GM12801 (cell line): ENCODE measurements around the gene SUGCT.

Source experiments
- CTCF ChIP-seq: IDR thresholded peaks from one replicate; pipeline ENCODE4 v1.5.1; 2011; ENCODE audit warnings: control low read depth; ENCODE audit not compliant: insufficient read length; ENCODE audit errors: extremely low read depth

SUGCT gene

GRCh38 chr7:40717242-40717641 is 582.4 kb downstream of the SUGCT start:
- TF ChIP-seq CTCF, result no peak

- no peak for TF ChIP-seq CTCF
Observed at GRCh38 chr7:40720416-40720815, 585.6 kb downstream of the SUGCT start.

- TF ChIP-seq CTCF, result no peak
Observed at GRCh38 chr7:40721342-40721949, 586.6 kb downstream of the SUGCT start.

- no peak for TF ChIP-seq CTCF
Observed at GRCh38 chr7:40722242-40722641, 587.4 kb downstream of the SUGCT start.

- TF ChIP-seq CTCF, result no peak
Observed at GRCh38 chr7:40723829-40724228, 589.0 kb downstream of the SUGCT start.

- TF ChIP-seq CTCF, result no peak
Observed at GRCh38 chr7:40726559-40726958, 591.8 kb downstream of the SUGCT start.

- no peak for TF ChIP-seq CTCF
Observed at GRCh38 chr7:40733114-40733513, 598.3 kb downstream of the SUGCT start.
